Kidney (tissue), 14 donors: ENCODE data around the gene PCDHGA1. TPM values are rescaled to one million over a fixed set of nuclear protein-coding genes. Genes with fewer than 3 reads are reported as not detected.
"Not testable (repeated sequence)": the region's sequence is repeated elsewhere in the genome, so short reads cannot be mapped to it uniquely, and the experiment has no call there.

ENCODE experiments used
- DNase-seq, 5 donors: peaks; one replicate each; pipeline ENCODE4 v3.0.0-alpha.2; 2013 to 2020
- FAIRE-seq: peaks from 2 replicates; lab custom pipeline; 2012; peaks lifted over from hg19 to GRCh38; lab: Jason Lieb, UNC
- H3K27ac ChIP-seq, 2 donors: one replicate each; pipeline ENCODE4 v1.7.0; 2013; ENCODE audit warnings: low read depth in 2 of 2, low read length in 2 of 2, inconsistent platforms in 1 of 2
- H3K27me3 ChIP-seq: one replicate; pipeline ENCODE4 v1.7.1; 2013; ENCODE audit warnings: low read length, inconsistent platforms; ENCODE audit not compliant: control insufficient read depth, insufficient read depth
- H3K36me3 ChIP-seq, 3 donors: one replicate each; pipeline versions ENCODE4 v1.7.0 to v1.7.1; 2013; ENCODE audit warnings: low read length in 3 of 3, control low read depth in 1 of 3, inconsistent platforms in 1 of 3; ENCODE audit not compliant: insufficient read depth in 3 of 3, control insufficient read depth in 2 of 3
- H3K4me1 ChIP-seq, 3 donors: one replicate each; pipeline versions ENCODE4 v1.7.0 to v1.7.1; 2013; ENCODE audit warnings: low read length in 3 of 3, inconsistent platforms in 1 of 3, low read depth in 1 of 3; ENCODE audit not compliant: control insufficient read depth in 2 of 3, insufficient read depth in 2 of 3
- H3K4me3 ChIP-seq, 3 donors: one replicate each; pipeline versions ENCODE4 v1.7.0 to v1.8.1; 2013; ENCODE audit warnings: low read length in 3 of 3, control low read depth in 1 of 3, inconsistent platforms in 1 of 3
- H3K9ac ChIP-seq, 3 donors: one replicate each; pipeline versions ENCODE4 v1.7.0 to v1.7.1; 2013; ENCODE audit warnings: low read length in 3 of 3, control low read depth in 1 of 3, inconsistent platforms in 1 of 3
- H3K9me3 ChIP-seq, 3 donors: one replicate each; pipeline versions ENCODE4 v1.7.0 to v1.7.1; 2013; ENCODE audit warnings: low read length in 3 of 3, control low read depth in 1 of 3, inconsistent platforms in 1 of 3; ENCODE audit not compliant: control insufficient read depth in 2 of 3, insufficient read depth in 1 of 3
- intact Hi-C: fragments of 100-400 bp; cut with DNase I; formaldehyde crosslinking; loops from one replicate; pipeline ENCODE4 v1.11.1; 2022
- polyA plus RNA-seq: library from polyadenylated mRNA; stranded (reverse); fragments of 350-450 nt; fragmentation: Illumina TruSeq; extraction: RNeasy Lipid Tissue Mini Kit (QIAGEN cat#74804); gene quantifications from one replicate; pipeline ENCODE4 v1.2.3, GENCODE V29; 2014; ENCODE audit warnings: low read depth, low replicate concordance; ENCODE audit not compliant: insufficient read depth
- total RNA-seq: library from RNA; stranded (reverse); fragmentation: NEBNext Ultra II Directional; extraction: Animal tissue kit (Norgen Biotek cat#: 25700); gene quantifications from one replicate; pipeline ENCODE4 v1.2.1, GENCODE V29; 2021
- TF ChIP-seq, protein P1 (sequence below): IDR thresholded peaks from 3 replicates; pipeline ENCODE4 v1.5.1; 2012; ENCODE audit warnings: mild to moderate bottlenecking, moderate library complexity, borderline replicate concordance; ENCODE audit not compliant: insufficient read depth; ENCODE audit errors: extremely low read depth
- donor health status: control.
- donor health status: control.
- donor health status: control.
- donor health status: control.
- donor health status: control.
- donor health status: DM: yes; HTN: yes; CAD: no.
- donor health status: Normal renal cell carcinoma (clear cell type).

PCDHGA1 gene
- total and polyA plus RNA-seq, 2 donors from 2014 or later, result 0.19 to 0.69 TPM

DNA sequence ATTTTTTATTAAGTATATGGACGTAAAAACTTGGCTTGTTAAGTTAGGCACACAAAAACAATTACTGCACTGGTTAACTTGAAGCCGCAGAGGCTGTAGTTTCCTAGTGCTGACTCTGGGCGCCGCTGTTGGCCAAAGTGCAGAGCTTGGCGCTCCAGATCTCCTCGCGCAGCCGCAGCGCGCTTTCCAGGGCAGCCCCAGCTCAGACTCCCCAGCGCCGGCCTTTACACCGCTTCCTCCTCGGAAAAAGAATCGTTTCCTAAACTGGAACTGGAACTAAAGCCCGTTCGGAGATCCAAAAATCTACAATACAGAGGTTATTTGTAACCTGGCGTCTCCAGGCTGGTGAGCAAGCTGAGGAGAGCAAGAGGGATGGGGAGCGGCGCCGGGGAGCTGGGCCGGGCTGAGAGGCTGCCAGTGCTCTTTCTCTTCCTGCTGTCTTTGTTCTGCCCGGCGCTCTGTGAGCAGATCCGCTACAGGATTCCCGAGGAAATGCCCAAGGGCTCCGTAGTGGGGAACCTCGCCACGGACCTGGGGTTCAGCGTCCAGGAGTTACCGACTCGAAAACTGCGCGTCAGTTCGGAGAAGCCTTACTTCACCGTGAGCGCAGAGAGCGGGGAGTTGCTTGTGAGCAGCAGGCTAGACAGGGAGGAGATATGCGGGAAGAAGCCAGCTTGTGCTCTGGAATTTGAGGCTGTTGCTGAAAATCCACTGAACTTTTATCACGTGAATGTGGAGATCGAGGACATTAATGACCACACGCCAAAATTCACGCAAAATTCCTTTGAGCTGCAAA lies 67.6 kb downstream of the PCDHGA1 start, which contains the start of gene PCDHGB5:
Gene PCDHGB5, plus strand, starts transcription at position 192 of the 796 bp plus-strand sequence. Its CDS starts 181 bp downstream, at position 373.
- H3K4me1 ChIP-seq, H3K9ac ChIP-seq, H3K36me3 ChIP-seq, intact Hi-C loops, H3K27ac ChIP-seq, FAIRE-seq, H3K27me3 ChIP-seq: not testable (repeated sequence)
- DNase-seq, result peak in 2 of 5 donors; percentile 27 to 36
- Histone ChIP-seq H3K9me3 (peaks cover 2 to 49% (median 14%) of the 10 kb centered on the region in 3 donors), H3K4me3 (peak within 1 kb of the TSS in 2 of 3 donors; percentile 39 to 45)
- TF ChIP-seq, protein P1, sequence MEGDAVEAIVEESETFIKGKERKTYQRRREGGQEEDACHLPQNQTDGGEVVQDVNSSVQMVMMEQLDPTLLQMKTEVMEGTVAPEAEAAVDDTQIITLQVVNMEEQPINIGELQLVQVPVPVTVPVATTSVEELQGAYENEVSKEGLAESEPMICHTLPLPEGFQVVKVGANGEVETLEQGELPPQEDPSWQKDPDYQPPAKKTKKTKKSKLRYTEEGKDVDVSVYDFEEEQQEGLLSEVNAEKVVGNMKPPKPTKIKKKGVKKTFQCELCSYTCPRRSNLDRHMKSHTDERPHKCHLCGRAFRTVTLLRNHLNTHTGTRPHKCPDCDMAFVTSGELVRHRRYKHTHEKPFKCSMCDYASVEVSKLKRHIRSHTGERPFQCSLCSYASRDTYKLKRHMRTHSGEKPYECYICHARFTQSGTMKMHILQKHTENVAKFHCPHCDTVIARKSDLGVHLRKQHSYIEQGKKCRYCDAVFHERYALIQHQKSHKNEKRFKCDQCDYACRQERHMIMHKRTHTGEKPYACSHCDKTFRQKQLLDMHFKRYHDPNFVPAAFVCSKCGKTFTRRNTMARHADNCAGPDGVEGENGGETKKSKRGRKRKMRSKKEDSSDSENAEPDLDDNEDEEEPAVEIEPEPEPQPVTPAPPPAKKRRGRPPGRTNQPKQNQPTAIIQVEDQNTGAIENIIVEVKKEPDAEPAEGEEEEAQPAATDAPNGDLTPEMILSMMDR, result peak; percentile 47

DNA sequence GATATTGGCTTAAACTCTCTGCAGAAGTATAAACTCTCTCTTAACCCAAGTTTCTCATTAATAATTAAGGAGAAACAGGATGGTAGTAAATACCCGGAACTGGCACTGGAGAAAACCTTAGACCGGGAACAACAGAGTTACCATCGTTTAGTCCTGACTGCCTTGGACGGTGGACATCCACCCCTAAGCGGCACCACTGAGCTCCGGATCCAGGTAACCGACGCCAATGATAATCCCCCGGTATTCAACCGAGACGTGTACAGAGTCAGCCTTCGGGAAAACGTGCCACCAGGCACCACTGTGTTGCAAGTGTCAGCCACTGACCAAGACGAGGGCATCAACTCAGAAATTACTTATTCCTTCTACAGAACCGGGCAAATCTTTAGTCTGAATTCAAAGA lies 68.3 kb downstream of the PCDHGA1 start:
- DNase-seq (no peak), FAIRE-seq (no peak)
- no peaks in the 10 kb centered on the region for H3K27me3 ChIP-seq
- TF ChIP-seq, protein P1, result no peak
- no peaks in the 10 kb centered on the region for H3K4me1 ChIP-seq
- peaks cover 3 to 50% (median 14%) of the 10 kb centered on the region in 3 donors for H3K9me3 ChIP-seq
- intact Hi-C loops, result no loop called here
- H3K9ac ChIP-seq, result no peak overlapping the region
- no peak overlapping the region for H3K27ac ChIP-seq
- H3K4me3 ChIP-seq, result peak overlapping the region in 2 of 3 donors; percentile 39 to 45
- no peaks in the 10 kb centered on the region for H3K36me3 ChIP-seq

DNA sequence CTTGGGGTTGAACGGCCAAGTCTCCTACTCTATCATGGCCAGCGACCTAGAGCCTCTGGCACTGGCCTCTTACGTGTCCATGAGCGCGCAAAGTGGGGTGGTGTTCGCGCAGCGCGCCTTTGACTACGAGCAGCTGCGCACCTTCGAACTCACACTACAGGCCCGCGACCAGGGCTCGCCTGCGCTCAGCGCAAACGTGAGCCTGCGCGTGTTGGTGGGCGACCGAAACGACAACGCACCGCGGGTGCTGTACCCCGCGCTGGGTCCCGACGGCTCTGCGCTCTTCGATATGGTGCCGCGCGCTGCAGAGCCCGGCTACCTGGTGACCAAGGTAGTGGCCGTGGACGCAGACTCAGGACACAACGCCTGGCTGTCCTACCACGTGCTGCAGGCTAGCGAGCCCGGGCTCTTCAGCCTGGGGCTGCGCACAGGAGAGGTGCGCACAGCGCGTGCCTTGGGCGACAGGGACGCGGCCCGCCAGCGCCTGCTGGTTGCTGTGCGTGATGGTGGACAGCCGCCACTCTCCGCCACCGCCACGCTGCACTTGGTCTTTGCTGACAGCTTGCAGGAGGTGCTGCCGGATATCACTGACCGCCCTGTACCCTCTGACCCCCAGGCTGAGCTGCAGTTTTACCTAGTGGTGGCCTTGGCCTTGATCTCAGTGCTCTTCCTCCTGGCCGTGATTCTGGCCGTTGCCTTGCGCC lies 69.4 kb downstream of the PCDHGA1 start:
- no peak for DNase-seq
- Histone ChIP-seq H3K9me3 (peaks cover 3 to 54% (median 20%) of the 10 kb centered on the region in 3 donors), H3K4me3 (peak overlapping the region in 1 of 3 donors; percentile 25), H3K9ac (no peak overlapping the region), H3K4me1 (no peaks in the 10 kb centered on the region), H3K36me3 (no peaks in the 10 kb centered on the region), H3K27ac (no peak overlapping the region), H3K27me3 (no peaks in the 10 kb centered on the region)
- intact Hi-C loops, result no loop called here
- TF ChIP-seq, protein P1, result no peak
- FAIRE-seq, result no peak
